Epidermal melanocyte (primary cell): ENCODE data around the gene TBC1D5.

ENCODE experiments used
- DNase-seq: peaks from one replicate; pipeline ENCODE4 v3.0.0; 2011; ENCODE audit warnings: low spot score; ENCODE audit not compliant: insufficient read length

Gene TBC1D5

GRCh38 chr3:17234382-17234781 is 508.0 kb downstream of the TBC1D5 start:
- no peak for DNase-seq

- no peak for DNase-seq
These were observed 509.0 kb downstream of the TBC1D5 start for GRCh38 chr3:17233398-17233800.

GRCh38 chr3:17232442-17232841 is 510.0 kb downstream of the TBC1D5 start:
- DNase-seq = no peak

- no peak for DNase-seq
These were observed 510.7 kb downstream of the TBC1D5 start for GRCh38 chr3:17231537-17232261.

- DNase-seq = no peak
These were observed 515.0 kb downstream of the TBC1D5 start for GRCh38 chr3:17227472-17227871.

GRCh38 chr3:17221529-17221928 is 520.9 kb downstream of the TBC1D5 start:
- DNase-seq = no peak

GRCh38 chr3:17219593-17219992 is 522.8 kb downstream of the TBC1D5 start:
- no peak for DNase-seq

- no peak for DNase-seq
These were observed 523.8 kb downstream of the TBC1D5 start for GRCh38 chr3:17218587-17218986.

- no peak for DNase-seq
These were observed 524.8 kb downstream of the TBC1D5 start for GRCh38 chr3:17217588-17217987.

- no peak for DNase-seq
These were observed 529.3 kb downstream of the TBC1D5 start for GRCh38 chr3:17213102-17213501.

GRCh38 chr3:17207979-17208378 is 534.5 kb downstream of the TBC1D5 start:
- no peak for DNase-seq

- DNase-seq = no peak
These were observed 535.4 kb downstream of the TBC1D5 start for GRCh38 chr3:17207019-17207418.

- DNase-seq = no peak
These were observed 538.3 kb downstream of the TBC1D5 start for GRCh38 chr3:17204049-17204650.

- no peak for DNase-seq
These were observed 540.9 kb downstream of the TBC1D5 start for GRCh38 chr3:17201538-17201937.

- no peak for DNase-seq
These were observed 546.4 kb downstream of the TBC1D5 start for GRCh38 chr3:17195856-17196604.

GRCh38 chr3:17195192-17195611 is 547.2 kb downstream of the TBC1D5 start:
- no peak for DNase-seq

- DNase-seq = no peak
These were observed 548.3 kb downstream of the TBC1D5 start for GRCh38 chr3:17194116-17194515.

GRCh38 chr3:17192995-17193394 is 549.4 kb downstream of the TBC1D5 start:
- DNase-seq = no peak

- DNase-seq = no peak
These were observed 551.9 kb downstream of the TBC1D5 start for GRCh38 chr3:17190353-17191078.

GRCh38 chr3:17188378-17188777 is 554.1 kb downstream of the TBC1D5 start:
- DNase-seq = no peak

- no peak for DNase-seq
These were observed 554.7 kb downstream of the TBC1D5 start for GRCh38 chr3:17187589-17188184.
